Measurements from ENCODE around the gene CIAO2A.

DNA sequence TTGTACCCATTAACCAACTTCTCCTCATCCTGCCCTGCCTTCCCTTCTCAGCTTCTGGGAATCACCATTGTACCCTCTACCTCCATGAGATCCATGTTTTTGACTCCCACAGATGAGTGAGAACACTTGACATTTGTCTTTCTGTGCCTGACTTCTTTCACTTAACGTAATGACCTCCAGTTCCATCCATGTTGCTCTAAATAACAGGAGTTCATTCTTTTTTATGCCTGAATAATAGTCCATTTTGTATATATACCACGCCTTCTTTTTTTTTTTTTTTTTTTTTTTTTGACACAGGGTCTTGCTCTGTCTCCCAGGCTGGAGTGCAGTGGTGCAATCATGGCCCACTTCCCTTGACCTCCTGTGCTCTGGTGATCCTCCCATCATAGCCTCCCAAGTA is 8.9 kb upstream of the CIAO2A start:
- TF ChIP-seq CTCF (IDR thresholded peaks at IDR 0.05) = no peak
- no peak for TF ChIP-seq POLR2A (IDR thresholded peaks at IDR 0.05)
